Measurements from ENCODE around the gene PCAT6. TPM values are rescaled to one million over a fixed set of nuclear protein-coding genes. Genes with fewer than 3 reads are reported as not detected.

Gene PCAT6
- total and polyA plus RNA-seq, 2 of the 8 experiments (the other 6 are each of a cell fraction or from before 2014, with no cell fraction given): 4.6 to 14.7 TPM

GRCh38 chr1:202837746-202838262, 27.1 kb downstream of the PCAT6 start (continued):
- TF ChIP-seq GABPA (IDR thresholded peaks at IDR 0.05; ENCODE audit: borderline replicate concordance, insufficient read depth, low read length) (no peak), ZNF274 (IDR thresholded peaks at IDR 0.05; ENCODE audit: borderline replicate concordance, extremely low read depth, low read length) (no peak), RAD21 (IDR thresholded peaks at IDR 0.05 in 1 of 2, conservative IDR thresholded peaks at IDR 0.05 in 1 of 2; ENCODE audit: low read depth in 2 of 2, low read length in 2 of 2) (no peak)
